ENCODE measurements around the gene NPR3.

Gene NPR3

GRCh38 chr5:32711681-32712480 is 760 bp downstream of the NPR3 start:
- TF ChIP-seq EP300 (IDR thresholded peaks at IDR 0.05; ENCODE audit: borderline replicate concordance) (no peak), MAX (IDR thresholded peaks at IDR 0.05) (peak; percentile 51; the same call in 1 of the 2 replicates), ZBTB7A (IDR thresholded peaks at IDR 0.05; ENCODE audit: low read depth) (no peak), TAF1 (IDR thresholded peaks at IDR 0.05; ENCODE audit: low read depth) (no peak), USF1 (IDR thresholded peaks at IDR 0.05) (no peak), TCF12 (IDR thresholded peaks at IDR 0.05; ENCODE audit: low read depth) (no peak), RAD21 (IDR thresholded peaks at IDR 0.05; ENCODE audit: low read depth) (no peak)

- TF ChIP-seq MAX (IDR thresholded peaks at IDR 0.05), result no peak
- no peak for TF ChIP-seq TCF12 (IDR thresholded peaks at IDR 0.05; ENCODE audit: low read depth)
Measured at GRCh38 chr5:32712481-32713360, 1.6 kb downstream of the NPR3 start.

- no peak for TF ChIP-seq NFIC (IDR thresholded peaks at IDR 0.05)
- no peak for TF ChIP-seq YY1 (IDR thresholded peaks at IDR 0.05; ENCODE audit: low read depth)
- TF ChIP-seq RAD21 (IDR thresholded peaks at IDR 0.05; ENCODE audit: low read depth), result no peak
- TF ChIP-seq ZBTB7A (IDR thresholded peaks at IDR 0.05; ENCODE audit: low read depth), result no peak
- no peak for TF ChIP-seq CREB1 (IDR thresholded peaks at IDR 0.05; ENCODE audit: low read depth)
- no peak for TF ChIP-seq TEAD4 (IDR thresholded peaks at IDR 0.05)
- TF ChIP-seq TAF1 (IDR thresholded peaks at IDR 0.05; ENCODE audit: low read depth), result no peak
- no peak for TF ChIP-seq EGR1 (IDR thresholded peaks at IDR 0.05)
- no peak for TF ChIP-seq REST (IDR thresholded peaks at IDR 0.05; ENCODE audit: low read depth)
- TF ChIP-seq EP300 (IDR thresholded peaks at IDR 0.05; ENCODE audit: borderline replicate concordance), result no peak
- no peak for TF ChIP-seq CEBPB (IDR thresholded peaks at IDR 0.05)
- no peak for TF ChIP-seq USF1 (IDR thresholded peaks at IDR 0.05)
- TF ChIP-seq TCF12 (IDR thresholded peaks at IDR 0.05; ENCODE audit: low read depth), result no peak
- no peak for TF ChIP-seq FOXM1 (IDR thresholded peaks at IDR 0.05; ENCODE audit: borderline replicate concordance, low read depth)
- no peak for TF ChIP-seq MAX (IDR thresholded peaks at IDR 0.05)
Measured at GRCh38 chr5:32713361-32713769, 2.2 kb downstream of the NPR3 start.

- TF ChIP-seq EGR1 (IDR thresholded peaks at IDR 0.05) (no peak), ZBTB7A (IDR thresholded peaks at IDR 0.05; ENCODE audit: low read depth) (no peak), TEAD4 (IDR thresholded peaks at IDR 0.05) (no peak), FOXM1 (IDR thresholded peaks at IDR 0.05; ENCODE audit: borderline replicate concordance, low read depth) (no peak), EP300 (IDR thresholded peaks at IDR 0.05; ENCODE audit: borderline replicate concordance) (no peak), CEBPB (IDR thresholded peaks at IDR 0.05) (no peak)
Measured at GRCh38 chr5:32713770-32714381, 2.8 kb downstream of the NPR3 start.

- no peak for TF ChIP-seq CREB1 (IDR thresholded peaks at IDR 0.05; ENCODE audit: low read depth)
- TF ChIP-seq REST (IDR thresholded peaks at IDR 0.05; ENCODE audit: low read depth), result no peak
- TF ChIP-seq CEBPB (IDR thresholded peaks at IDR 0.05), result no peak
- TF ChIP-seq FOXM1 (IDR thresholded peaks at IDR 0.05; ENCODE audit: borderline replicate concordance, low read depth), result no peak
- no peak for TF ChIP-seq MAX (IDR thresholded peaks at IDR 0.05)
- TF ChIP-seq RAD21 (IDR thresholded peaks at IDR 0.05; ENCODE audit: low read depth), result no peak
- TF ChIP-seq YY1 (IDR thresholded peaks at IDR 0.05; ENCODE audit: low read depth), result no peak
- no peak for TF ChIP-seq EGR1 (IDR thresholded peaks at IDR 0.05)
Measured at GRCh38 chr5:32714836-32715235, 3.7 kb downstream of the NPR3 start.

All from Ishikawa (cell line).